SK-N-SH (cell line): ENCODE measurements around the gene EIF1. TPM values are rescaled to one million over a fixed set of nuclear protein-coding genes. Genes with fewer than 3 reads are reported as not detected.

Experiments used
- CTCF ChIA-PET: fragments of 300-600, 350-600 bp; formaldehyde crosslinking; extraction: SDS; loops from one replicate; lab custom pipeline; 2021; lab: Yijun Ruan, JAX
- POLR2A ChIA-PET: fragments of 350-600 bp; sonication (Branson Sonifier 250); formaldehyde crosslinking; extraction: SDS; loops from one replicate; lab custom pipeline; 2020; ENCODE audit warnings: antibody characterized with exemption, inconsistent platforms; lab: Yijun Ruan, JAX
- DNase-seq: peaks from one replicate; pipeline ENCODE4 v3.0.0; 2012
- H2AFZ ChIP-seq: fragments of 200-600 bp; sonication (generic); 2 replicates; pipeline ENCODE4 v1.8.1; 2016; ENCODE audit warnings: antibody characterized with exemption, mild to moderate bottlenecking, low read depth
- H3F3A ChIP-seq: fragments of 200-600 bp; sonication (generic); replicated peaks from 2 replicates; pipeline ENCODE3; 2016; ENCODE audit warnings: antibody characterized with exemption, mild to moderate bottlenecking; ENCODE audit not compliant: insufficient read depth
- H3K27ac ChIP-seq, 2 experiments: fragments of 200-500 bp in 1 of 2; fragments of 200-600 bp in 1 of 2; sonication (Bioruptor generic) in 1 of 2; sonication (generic), shearing (Covaris generic) in 1 of 2; 2 replicates each; pipeline versions ENCODE4 v1.5.1 to v1.6.1; 2014 to 2016; ENCODE audit warnings: low read depth in 2 of 2, inconsistent platforms in 1 of 2, low read length in 1 of 2, mild to moderate bottlenecking in 1 of 2, mixed read lengths in 1 of 2
- H3K27me3 ChIP-seq: fragments of 200-600 bp; sonication (generic), shearing (Covaris generic); 2 replicates; pipeline ENCODE4 v1.6.1; 2016; ENCODE audit warnings: mixed run types; ENCODE audit not compliant: insufficient read depth
- H3K36me3 ChIP-seq, 2 experiments: fragments of 200-500 bp in 1 of 2; fragments of 200-600 bp in 1 of 2; sonication (Bioruptor generic) in 1 of 2; sonication (generic) in 1 of 2; replicated peaks in 1 of 2; 2 replicates each; pipeline versions ENCODE3 to v1.5.1; 2014 to 2016; ENCODE audit warnings: low read length in 1 of 2, mild to moderate bottlenecking in 1 of 2; ENCODE audit not compliant: insufficient read depth in 2 of 2, control insufficient read depth in 1 of 2
- H3K4me1 ChIP-seq, 2 experiments: fragments of 200-500 bp in 1 of 2; fragments of 200-600 bp in 1 of 2; sonication (Bioruptor generic) in 1 of 2; sonication (generic), shearing (Covaris generic) in 1 of 2; 2 replicates each; pipeline versions ENCODE4 v1.5.1 to v1.6.1; 2014 to 2016; ENCODE audit warnings: low read depth in 1 of 2, low read length in 1 of 2, mixed run types in 1 of 2; ENCODE audit not compliant: insufficient read depth in 2 of 2, control insufficient read depth in 1 of 2
- H3K4me2 ChIP-seq: fragments of 200-600 bp; sonication (generic), shearing (Covaris generic); 2 replicates; pipeline ENCODE4 v1.6.1; 2017; ENCODE audit warnings: mixed run types
- H3K4me3 ChIP-seq, 2 experiments: fragments of 200-500 bp in 1 of 2; fragments of 200-600 bp in 1 of 2; sonication (Bioruptor generic) in 1 of 2; sonication (generic), shearing (Covaris generic) in 1 of 2; 2 replicates each; pipeline versions ENCODE4 v1.5.1 to v1.8.1; 2014 to 2016; ENCODE audit warnings: low read depth in 2 of 2, inconsistent platforms in 1 of 2, low read length in 1 of 2, mild to moderate bottlenecking in 1 of 2, mixed read lengths in 1 of 2, moderate library complexity in 1 of 2
- H3K79me2 ChIP-seq: fragments of 200-600 bp; sonication (generic); 2 replicates; pipeline ENCODE4 v1.8.1; 2017; ENCODE audit warnings: mild to moderate bottlenecking; ENCODE audit not compliant: insufficient read depth
- H3K9ac ChIP-seq: fragments of 200-600 bp; sonication (generic); 2 replicates; pipeline ENCODE4 v1.6.1; 2017; ENCODE audit warnings: mixed run types
- H3K9me2 ChIP-seq: fragments of 200-600 bp; sonication (generic); 2 replicates; pipeline ENCODE4 v1.6.1; 2017; ENCODE audit warnings: mixed run types
- H3K9me3 ChIP-seq: fragments of 200-600 bp; sonication (generic); 2 replicates; pipeline ENCODE4 v1.6.1; 2017; ENCODE audit warnings: mixed run types, mild to moderate bottlenecking, moderate library complexity
- H4K20me1 ChIP-seq: fragments of 200-600 bp; sonication (generic); 2 replicates; pipeline ENCODE4 v1.6.1; 2017; ENCODE audit warnings: mild to moderate bottlenecking, mixed run types; ENCODE audit not compliant: insufficient read depth
- CTCF ChIP-seq: fragments of 200-600 bp; sonication (generic); IDR thresholded peaks from 2 replicates; pipeline ENCODE4 v1.6.1; 2017; ENCODE audit warnings: antibody characterized with exemption, mild to moderate bottlenecking, moderate library complexity
- ELF1 ChIP-seq: IDR thresholded peaks from 2 replicates; pipeline ENCODE4 v1.4.0; 2012
- FOSL2 ChIP-seq: IDR thresholded peaks from 2 replicates; pipeline ENCODE4 v1.4.0; 2012; ENCODE audit warnings: low read depth, mild to moderate bottlenecking, moderate library complexity, borderline replicate concordance
- JUND ChIP-seq: IDR thresholded peaks from 2 replicates; pipeline ENCODE4 v1.4.0; 2012
- MAX ChIP-seq: IDR thresholded peaks from 2 replicates; pipeline ENCODE4 v1.4.0; 2012; ENCODE audit warnings: low read depth
- MXI1 ChIP-seq: IDR thresholded peaks from 2 replicates; pipeline ENCODE4 v1.6.1; 2012; ENCODE audit warnings: mild to moderate bottlenecking, low read depth, low read length, improper control_type of control experiment
- RAD21 ChIP-seq: IDR thresholded peaks from 2 replicates; pipeline ENCODE4 v1.6.1; 2012; ENCODE audit warnings: mild to moderate bottlenecking, low read length
- RCOR1 ChIP-seq: fragments of 150-350 bp; IDR thresholded peaks from 2 replicates; pipeline ENCODE4 v1.6.1; 2017; ENCODE audit warnings: antibody characterized with exemption, low read length
- SIN3A ChIP-seq: IDR thresholded peaks from 2 replicates; pipeline ENCODE4 v1.6.1; 2012; ENCODE audit warnings: low read depth, mild to moderate bottlenecking, low read length, moderate library complexity, borderline replicate concordance
- SMC3 ChIP-seq: IDR thresholded peaks from 2 replicates; pipeline ENCODE4 v1.6.1; 2012; ENCODE audit warnings: low read depth, low read length, improper control_type of control experiment
- TAF1 ChIP-seq: IDR thresholded peaks from 2 replicates; pipeline ENCODE4 v1.6.1; 2012; ENCODE audit warnings: low read depth, mild to moderate bottlenecking, low read length, moderate library complexity, borderline replicate concordance
- YY1 ChIP-seq: IDR thresholded peaks from 2 replicates; pipeline ENCODE4 v1.4.0; 2012; ENCODE audit warnings: low read depth, mild to moderate bottlenecking
- WGBS: methylation state at CpG from one replicate; pipeline ENCODE4 v1.1.6; 2017; ENCODE audit warnings: low lambda C conversion rate; 5-methylcytosine and 5-hydroxymethylcytosine counted together
- polyA plus RNA-seq, 3 experiments: library from polyadenylated mRNA; depleted of rRNA; stranded (reverse); fragments of >200 nt; gene quantifications; 2 replicates each; pipeline ENCODE4 v1.2.3, GENCODE V29; 2012

The EIF1 gene
- polyA plus RNA-seq, 1 of the 3 experiments (the other 2 are of a cell fraction), result 300 TPM

GRCh38 chr17:41738077-41738800, 49.6 kb downstream of the EIF1 start:
- peak; percentile 76 for TF ChIP-seq MXI1
- TF ChIP-seq ELF1, result no peak
- TF ChIP-seq JUND, result no peak
- peak; percentile 98 for TF ChIP-seq RAD21
- no peak for TF ChIP-seq FOSL2
- peak; percentile 96 for TF ChIP-seq MAX
- TF ChIP-seq SIN3A, result peak; percentile 27; the same call in 1 of the 2 replicates
- peak; percentile 98 for TF ChIP-seq SMC3
- peak; percentile 42; the same call in 1 of the 2 replicates for TF ChIP-seq TAF1
- TF ChIP-seq CTCF, result peak; percentile 96
- TF ChIP-seq YY1, result peak; percentile 51; the same call in 1 of the 2 replicates
- Histone ChIP-seq H3K79me2 (no peaks in the 10 kb centered on the region), H3K36me3 (no peaks in the 10 kb centered on the region), H2AFZ (peak overlapping the region; percentile 81), H3K9me3 (no peaks in the 10 kb centered on the region), H3K4me1 (peaks cover 0 to 15% of the 10 kb centered on the region in 2 experiments; a peak in 1 of 4 replicates), H3F3A (no peaks in the 10 kb centered on the region), H3K27me3 (peaks cover 39% of the 10 kb centered on the region), H3K4me2 (no peak overlapping the region), H3K4me3 (peak overlapping the region in 1 of 2 experiments; percentile 1; a peak in 1 of 4 replicates), H3K27ac (no peak overlapping the region), H4K20me1 (no peaks in the 10 kb centered on the region), H3K9me2 (no peaks in the 10 kb centered on the region), H3K9ac (no peak overlapping the region)
- POLR2A ChIA-PET, result interaction anchor here (1.5 kb wide), 1 partner anchor 63 kb away, joined by 7 read pairs; no protein-coding TSS in a partner anchor
- 18% methylated on average over 9 of the region's 10 CpGs for WGBS
- peak; percentile 92 for DNase-seq
- CTCF ChIA-PET, result interaction anchor here (0.5 to 24.8 kb wide), 35 partner anchors 8 to 280 kb away, joined by 3 to 405 read pairs (median 4); partner anchors contain the start of genes FKBP10, JUP, KLHL11 and ODAD4

GRCh38 chr17:41738801-41739112, 50.1 kb downstream of the EIF1 start:
- no peak for TF ChIP-seq RCOR1
- Histone ChIP-seq H3K36me3 (no peaks in the 10 kb centered on the region), H2AFZ (peak overlapping the region; percentile 81; the same call in 1 of the 2 replicates), H3K9me3 (no peaks in the 10 kb centered on the region), H3K27me3 (peaks cover 36% of the 10 kb centered on the region), H3K27ac (no peak overlapping the region), H3K4me1 (peaks cover 0 to 14% of the 10 kb centered on the region in 2 experiments; a peak in 1 of 4 replicates), H3F3A (no peaks in the 10 kb centered on the region), H4K20me1 (no peaks in the 10 kb centered on the region), H3K4me2 (no peak overlapping the region), H3K79me2 (no peaks in the 10 kb centered on the region), H3K9me2 (no peaks in the 10 kb centered on the region), H3K9ac (no peak overlapping the region), H3K4me3 (no peak overlapping the region)
- ChIA-PET POLR2A (no interaction called here), CTCF (interaction anchor here (1.2 to 24.8 kb wide), 3 partner anchors 13 to 65 kb away, joined by 9 to 405 read pairs (median 24); partner anchors contain the start of genes FKBP10 and P3H4)
- no peak for DNase-seq
- 94% methylated on average over 5 of the region's 5 CpGs for WGBS
